Activated CD8-positive, alpha-beta memory T cell treated with anti-CD3 and anti-CD28 coated beads, Interleukin-2, amount 50 U/mL, for 4 hours (primary cell): Measurements from ENCODE around the gene MTHFD2L.
A peak's percentile ranks its signal among the peaks of the same experiment; 100 is the strongest.
"Not testable (repeated sequence)": the region's sequence is repeated elsewhere in the genome, so short reads cannot be mapped to it uniquely, and the experiment has no call there.

Experiments
- DNase-seq: peaks from one replicate; pipeline ENCODE4 v3.0.0-alpha.2; 2020

MTHFD2L gene

GRCh38 chr4:74190919-74191397 lies 33.0 kb downstream of the MTHFD2L start:
- no peak for DNase-seq

DNA sequence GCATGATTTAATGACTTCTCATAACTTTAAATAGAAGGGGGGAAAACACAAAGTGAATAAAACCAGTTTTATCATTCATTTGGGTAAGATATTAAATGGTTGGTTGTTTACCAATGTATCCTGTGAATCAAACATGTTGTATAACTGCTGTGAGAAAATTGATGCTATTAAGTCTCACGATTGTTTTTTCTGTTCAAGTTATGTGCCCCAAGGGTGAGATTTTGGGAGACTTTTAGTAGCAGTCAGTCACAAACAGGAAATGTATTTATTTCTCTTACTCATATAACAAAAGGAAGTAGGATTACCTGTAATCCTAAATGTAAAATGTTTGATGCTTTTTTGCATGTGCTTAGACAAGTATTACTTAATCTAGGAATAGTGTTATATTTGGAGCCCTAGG lies 39.2 kb downstream of the MTHFD2L start:
- no peak for DNase-seq

GRCh38 chr4:74202062-74202586 lies 44.2 kb downstream of the MTHFD2L start:
- DNase-seq = no peak

DNA sequence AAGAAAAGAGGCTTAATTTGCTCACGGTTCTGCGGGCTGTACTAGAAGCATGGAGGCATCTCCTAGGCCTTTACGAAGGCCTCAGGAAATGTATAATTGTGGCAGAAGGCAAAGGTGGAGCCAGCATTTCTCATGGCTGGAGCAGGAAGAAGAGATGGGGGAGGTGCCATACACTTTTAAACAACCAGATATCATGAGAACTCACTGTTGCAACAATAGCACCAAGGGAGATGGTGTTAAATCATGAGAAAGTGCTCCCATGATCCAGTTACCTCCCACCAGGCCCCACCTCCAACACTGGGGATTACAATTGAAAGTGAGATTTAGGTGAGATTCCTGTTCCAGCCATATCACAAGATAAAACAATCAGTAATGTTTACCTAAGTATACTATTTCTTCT lies 45.5 kb downstream of the MTHFD2L start:
- no peak for DNase-seq

DNA sequence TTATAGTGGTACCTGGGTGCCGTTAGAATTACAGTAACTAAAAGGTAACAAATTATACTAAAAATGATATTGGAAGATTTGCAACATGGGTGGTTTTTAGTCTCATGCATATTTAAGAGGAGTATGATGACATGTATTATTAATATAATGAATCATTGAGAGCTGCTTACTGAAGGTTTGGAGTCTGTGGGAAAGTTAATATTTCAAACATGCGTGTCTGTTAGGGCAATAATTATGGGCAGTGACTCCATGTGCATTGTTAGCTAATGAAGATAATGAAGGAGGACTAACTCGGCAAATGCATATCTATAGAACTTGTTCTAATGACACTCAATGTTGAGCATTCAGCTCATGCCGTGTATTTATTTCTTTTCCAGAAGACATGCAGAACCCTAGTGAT lies 47.1 kb downstream of the MTHFD2L start:
- DNase-seq = no peak

GRCh38 chr4:74205559-74205958 lies 47.6 kb downstream of the MTHFD2L start:
- no peak for DNase-seq

- no peak for DNase-seq
These were observed 48.3 kb downstream of the MTHFD2L start for GRCh38 chr4:74206088-74206825.

GRCh38 chr4:74214457-74215159 lies 56.7 kb downstream of the MTHFD2L start:
- not testable (repeated sequence) for DNase-seq

- not testable (repeated sequence) for DNase-seq
These were observed 57.3 kb downstream of the MTHFD2L start for GRCh38 chr4:74215236-74215635.

DNA sequence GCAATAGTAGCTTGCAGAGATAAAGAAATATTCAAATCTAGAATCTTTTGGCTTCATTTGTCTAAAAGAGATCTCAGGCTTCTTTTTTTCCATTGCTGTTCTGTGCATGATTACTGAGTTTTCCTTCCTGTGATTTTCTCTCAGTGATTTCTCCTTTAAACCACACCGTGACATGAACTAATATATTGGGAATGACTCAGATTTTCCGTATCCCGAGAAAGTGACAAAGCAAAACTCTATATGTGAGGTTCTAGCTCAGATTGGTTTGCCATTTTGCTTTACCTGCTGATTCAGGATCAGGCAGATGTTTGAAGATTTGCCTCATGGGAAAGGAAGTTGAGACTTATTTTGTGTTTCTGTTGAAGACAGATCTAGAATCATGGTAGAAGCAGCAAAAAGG lies 59.4 kb downstream of the MTHFD2L start:
- no peak for DNase-seq

DNA sequence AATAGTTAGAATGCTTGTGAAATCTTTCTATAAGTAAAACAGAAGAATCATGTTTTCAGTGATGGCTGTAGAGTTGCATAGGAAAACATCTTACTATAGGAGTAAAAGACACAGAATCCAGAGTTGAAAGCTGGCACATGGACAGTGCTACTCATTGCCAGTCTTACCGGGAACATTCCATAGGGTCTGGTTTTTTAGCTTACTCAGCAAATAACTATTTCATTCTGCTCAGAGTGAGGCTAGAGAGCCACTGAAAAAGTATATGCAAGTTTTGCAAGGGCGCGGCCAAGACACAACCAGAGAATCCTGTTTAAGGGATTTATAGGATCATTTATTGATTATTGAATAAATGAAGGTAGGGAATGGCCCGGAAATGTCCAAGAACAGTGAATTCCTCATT lies 60.3 kb downstream of the MTHFD2L start:
- DNase-seq = no peak

GRCh38 chr4:74219240-74219639 lies 61.3 kb downstream of the MTHFD2L start:
- DNase-seq = no peak

- no peak for DNase-seq
These were observed 65.2 kb downstream of the MTHFD2L start for GRCh38 chr4:74223098-74223497.

GRCh38 chr4:74223801-74224200 lies 65.9 kb downstream of the MTHFD2L start:
- DNase-seq = no peak

DNA sequence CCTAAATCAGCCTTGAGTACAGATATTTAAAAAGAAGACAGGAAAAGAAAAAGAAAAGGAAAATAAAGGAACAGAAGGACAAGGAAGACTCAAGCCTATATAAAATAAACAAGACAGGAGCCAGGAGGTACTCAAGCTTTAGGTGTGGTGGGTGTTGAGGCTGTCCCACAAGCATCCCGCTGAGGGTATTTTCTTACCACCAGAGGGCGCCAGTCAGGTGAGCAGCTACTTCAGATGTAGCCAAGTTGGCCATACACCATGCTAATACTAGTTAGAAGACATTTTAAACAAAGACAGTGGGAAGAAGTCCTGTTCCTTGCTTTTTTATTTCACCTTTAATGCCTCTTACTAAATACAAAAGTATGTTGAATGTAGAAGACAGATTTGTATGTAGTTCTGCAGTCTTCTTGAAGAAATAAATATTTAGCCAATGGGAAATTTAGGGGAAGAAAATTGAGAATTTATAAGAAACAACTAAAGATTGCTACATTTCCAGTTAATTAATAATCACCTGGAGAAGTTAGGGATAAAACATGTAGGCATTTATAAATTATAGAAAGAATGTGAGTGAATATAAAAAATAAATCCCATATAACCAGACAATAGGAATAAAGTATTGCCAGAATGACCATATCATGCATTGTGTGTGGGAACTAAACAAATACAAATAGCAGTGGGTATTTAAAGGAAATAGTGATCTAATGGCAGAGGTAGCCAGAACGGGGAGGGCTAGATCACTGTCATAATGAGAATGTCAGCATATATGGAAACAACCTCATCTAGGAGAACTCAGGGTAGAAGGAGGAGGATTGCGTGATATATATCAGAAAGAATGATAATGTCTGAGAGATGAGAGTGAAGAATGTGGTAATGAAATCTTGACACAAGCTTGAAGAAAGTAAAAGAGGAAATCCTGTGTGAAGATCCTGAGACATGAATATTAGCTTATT lies 71.0 kb downstream of the MTHFD2L start:
- DNase-seq = peak; percentile 69

DNA sequence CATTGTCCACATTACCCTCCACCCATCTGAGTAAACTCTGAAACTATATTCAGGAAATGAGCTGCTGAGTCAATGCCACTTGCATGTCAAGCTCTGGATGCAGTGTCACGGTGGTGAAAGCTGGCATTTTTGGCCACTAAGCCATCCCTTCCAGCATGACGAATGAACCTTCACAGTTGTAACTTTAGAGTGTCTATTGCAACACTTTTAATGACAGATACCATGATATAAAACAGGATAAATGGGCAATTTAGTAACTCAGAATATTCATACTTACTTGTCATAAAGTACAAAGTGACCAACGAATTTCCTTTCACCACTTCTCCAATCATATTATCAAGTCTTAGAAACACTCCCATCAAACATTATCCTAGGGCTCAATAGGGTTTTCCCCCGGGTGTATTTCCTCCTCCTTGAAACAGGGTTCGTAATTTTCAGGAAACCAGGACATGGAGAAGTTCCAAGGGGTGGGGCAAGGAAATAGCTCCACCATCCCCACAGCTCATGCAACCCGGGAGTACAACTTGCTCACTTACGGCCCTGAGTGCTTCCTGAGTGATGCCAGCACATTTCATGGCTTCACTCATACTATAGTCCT lies 73.1 kb downstream of the MTHFD2L start:
- DNase-seq = no peak

DNA sequence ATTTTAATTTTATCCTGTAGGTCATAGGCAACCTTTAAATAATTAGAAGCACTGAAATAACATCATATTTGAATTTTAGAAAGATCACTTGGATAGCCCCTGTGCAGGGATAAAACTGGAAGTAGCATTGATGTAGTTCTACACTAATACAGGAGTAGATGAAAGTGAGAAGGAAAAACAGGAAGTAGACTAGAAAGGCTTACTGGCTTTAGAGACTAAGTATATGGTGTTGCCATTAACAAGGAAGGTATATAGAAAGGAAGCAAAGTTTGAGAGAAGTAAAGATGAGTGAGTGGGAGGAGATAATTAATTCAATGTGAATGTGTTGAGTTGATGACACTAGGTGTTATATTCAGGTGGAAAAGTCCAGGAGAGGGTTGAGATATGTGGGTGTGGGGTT lies 77.2 kb downstream of the MTHFD2L start:
- no peak for DNase-seq

DNA sequence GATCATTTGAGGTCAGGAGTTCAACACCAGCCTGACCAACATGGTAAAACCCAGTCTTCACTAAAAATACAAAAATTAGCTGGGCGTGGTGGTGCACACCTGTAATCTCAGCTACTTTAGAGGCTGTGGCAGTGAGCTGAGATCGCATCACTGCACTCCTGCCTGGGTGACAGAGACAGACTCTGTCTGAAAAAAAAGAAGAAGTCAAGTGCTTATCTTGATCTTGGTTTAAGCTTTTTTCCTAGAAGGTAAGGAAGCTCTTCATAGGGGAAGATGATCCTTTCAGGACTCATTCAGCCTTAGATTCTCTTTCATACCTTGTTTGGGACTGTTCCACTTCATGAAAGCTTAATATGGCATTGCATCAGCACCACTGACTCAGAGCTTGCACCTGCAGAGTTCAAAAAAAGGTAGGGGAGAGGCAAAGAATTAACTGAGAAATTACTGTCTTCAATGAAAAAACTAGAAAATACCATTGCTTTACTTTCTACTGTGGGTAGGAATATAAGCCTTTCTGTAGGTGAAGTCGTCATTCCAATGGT lies 79.6 kb downstream of the MTHFD2L start:
- no peak for DNase-seq

- no peak for DNase-seq
These were observed 86.1 kb downstream of the MTHFD2L start for GRCh38 chr4:74244049-74244448.

- no peak for DNase-seq
These were observed 95.0 kb downstream of the MTHFD2L start for GRCh38 chr4:74252933-74253332.

DNA sequence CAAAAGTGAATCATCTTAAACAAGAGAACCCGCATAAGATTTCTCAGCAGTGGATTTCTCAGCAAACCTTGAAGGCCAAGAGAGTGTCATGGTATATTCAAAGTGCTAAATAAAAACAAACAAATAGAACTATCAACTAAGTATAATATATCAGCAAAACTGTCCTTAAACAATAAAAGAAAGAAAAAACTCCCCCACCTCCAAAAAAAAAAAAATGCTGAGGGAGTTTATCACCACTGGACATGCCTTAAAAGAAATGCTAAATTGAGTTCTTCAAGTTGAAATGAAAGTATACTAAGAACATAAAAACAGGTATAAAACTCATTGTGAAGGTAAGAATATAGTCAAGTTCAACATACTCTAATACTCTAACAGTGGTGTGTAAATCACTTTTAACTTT lies 96.5 kb downstream of the MTHFD2L start:
- DNase-seq = no peak

DNA sequence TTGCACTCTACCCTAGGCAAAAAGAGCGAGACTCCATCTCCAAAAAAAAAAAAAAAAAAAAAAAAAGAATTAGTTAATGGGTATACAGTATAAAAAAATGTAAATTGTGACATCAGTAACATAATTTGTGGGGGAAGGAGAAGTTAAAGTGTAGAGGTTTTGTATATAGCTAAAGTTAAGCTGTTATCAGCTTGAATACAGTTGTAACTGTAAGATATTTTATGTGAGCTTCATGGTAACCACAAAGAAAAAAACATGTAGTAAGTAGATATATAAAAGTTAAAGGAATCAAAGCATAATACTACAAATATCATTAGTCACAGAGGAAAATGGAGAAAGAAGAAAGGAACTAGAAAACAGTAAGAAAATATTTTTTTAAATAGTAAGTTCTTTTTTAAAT lies 97.2 kb downstream of the MTHFD2L start:
- no peak for DNase-seq
